Measurements from ENCODE around the gene LSM3.
A peak's percentile ranks its signal among the peaks of the same experiment; 100 is the strongest.

Gene LSM3

DNA sequence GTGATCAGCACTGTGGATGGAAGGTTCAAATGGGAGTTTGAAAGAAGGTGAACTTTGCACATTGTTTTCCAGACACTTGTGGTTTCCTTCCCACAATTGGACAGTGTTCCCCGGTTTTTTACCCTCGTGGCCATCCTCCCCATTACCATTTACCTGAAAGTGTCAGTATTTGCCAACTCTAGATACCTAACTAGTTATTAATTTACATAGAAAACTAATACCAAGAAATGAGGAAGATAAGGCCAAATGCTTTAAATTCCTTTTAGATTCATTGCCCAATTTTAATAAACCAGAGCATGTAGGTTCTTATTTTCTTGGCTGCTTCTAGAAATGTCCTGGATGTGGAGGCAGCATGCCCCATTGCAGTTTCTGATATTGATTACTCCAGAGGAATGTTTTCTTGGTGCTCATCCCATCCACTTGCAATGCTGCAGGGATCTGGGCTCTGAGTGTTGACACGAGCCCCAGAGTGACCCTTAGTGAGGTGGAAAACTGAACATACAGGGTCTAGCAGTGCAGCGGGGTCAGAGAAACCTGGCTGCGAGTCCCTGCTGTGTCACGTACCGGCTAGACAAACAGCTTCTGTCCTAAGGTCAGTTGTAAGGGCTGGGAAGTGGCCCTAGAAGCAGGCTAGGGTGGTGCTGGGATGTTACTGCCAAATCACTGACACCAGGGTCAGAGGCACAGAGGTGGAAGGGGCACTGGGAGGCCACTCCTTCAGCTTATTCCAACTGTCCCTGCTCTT, 23.5 kb downstream of the LSM3 start:
- DNase-seq (ENCODE audit: low spot score): no peak

GRCh38 chr3:14202874-14203520, 24.4 kb downstream of the LSM3 start:
- DNase-seq (ENCODE audit: low spot score): no peak

DNA sequence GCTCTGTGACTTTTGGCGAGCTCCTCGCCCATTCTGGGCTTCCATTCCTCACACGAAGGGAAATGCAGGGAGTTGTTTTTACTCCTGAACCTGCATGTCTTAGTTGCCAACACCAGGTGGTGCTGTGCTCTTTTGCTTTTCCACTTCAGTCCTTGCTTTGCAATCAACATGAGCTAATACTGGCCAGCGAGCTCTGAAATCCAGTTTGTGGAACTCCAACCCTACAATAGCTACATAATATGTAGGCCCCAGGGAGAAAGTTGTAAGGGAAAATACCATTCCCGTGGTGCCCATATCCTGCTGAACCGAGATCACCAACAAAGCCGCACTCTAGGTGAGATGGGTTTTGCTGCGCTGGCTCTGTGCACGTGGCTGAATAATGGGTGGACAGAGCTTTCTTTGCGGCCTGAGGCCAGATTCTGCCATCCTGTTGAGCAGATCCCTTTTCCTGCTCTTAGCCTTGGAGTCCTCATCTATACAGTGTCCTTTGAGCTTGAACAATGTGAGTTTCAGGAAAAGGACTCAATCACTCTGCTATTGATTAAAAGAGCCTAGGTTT, 25.0 kb downstream of the LSM3 start:
- peak; percentile 74 for DNase-seq (ENCODE audit: low spot score)

GRCh38 chr3:14204515-14205284, 26.1 kb downstream of the LSM3 start:
- DNase-seq (ENCODE audit: low spot score): no peak

DNA sequence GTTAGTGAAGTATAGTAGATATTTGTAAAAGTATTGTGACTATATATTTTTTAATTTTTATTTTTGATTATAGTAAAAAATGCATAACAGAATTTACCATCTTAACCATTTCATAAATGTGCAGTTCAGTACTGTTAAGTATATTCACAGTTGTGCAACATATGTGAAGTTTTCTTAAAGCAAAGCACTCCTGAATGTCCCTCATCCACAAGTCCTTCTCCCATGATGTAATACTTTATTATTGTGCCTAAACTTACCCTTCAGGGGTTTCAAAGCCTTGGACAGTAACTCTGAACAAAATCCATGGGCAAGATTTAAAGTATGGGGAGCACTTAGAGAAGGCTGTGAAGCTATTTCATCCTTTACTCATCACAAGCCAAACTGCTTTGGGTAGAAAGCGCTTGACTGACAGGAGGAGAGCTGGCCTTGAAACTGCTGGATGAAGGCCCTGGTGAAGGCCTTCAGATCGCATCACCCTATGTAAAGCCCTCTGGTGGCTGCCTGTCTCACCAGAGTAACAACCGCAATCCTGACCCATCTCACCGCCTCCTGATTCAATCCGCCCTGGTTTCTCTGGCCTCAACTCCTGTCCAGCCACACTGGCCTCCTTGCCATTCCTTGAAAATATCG, 28.0 kb downstream of the LSM3 start:
- DNase-seq (ENCODE audit: low spot score): no peak

DNA sequence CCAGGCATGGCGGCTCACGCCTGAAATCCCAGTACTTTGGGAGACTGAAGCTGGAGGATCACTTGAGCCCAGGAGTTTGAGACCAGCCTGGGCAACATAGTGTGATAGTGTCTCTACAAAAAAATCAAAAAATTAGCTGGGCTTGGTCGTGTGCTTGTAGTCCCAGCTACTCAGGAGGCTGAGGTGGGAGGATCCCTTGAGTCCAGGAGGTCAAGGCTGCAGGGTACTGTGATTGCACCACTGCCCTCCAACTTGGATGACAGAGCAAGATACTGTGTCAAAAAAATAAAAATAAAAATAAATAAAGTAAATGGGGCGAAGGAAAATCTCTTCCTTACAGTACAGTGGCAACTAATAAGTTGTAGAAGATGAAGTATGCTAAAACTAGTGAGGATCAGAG, 29.6 kb downstream of the LSM3 start:
- DNase-seq (ENCODE audit: low spot score): no peak

- no peak for DNase-seq (ENCODE audit: low spot score)
These were observed 30.4 kb downstream of the LSM3 start for GRCh38 chr3:14208977-14209394.

DNA sequence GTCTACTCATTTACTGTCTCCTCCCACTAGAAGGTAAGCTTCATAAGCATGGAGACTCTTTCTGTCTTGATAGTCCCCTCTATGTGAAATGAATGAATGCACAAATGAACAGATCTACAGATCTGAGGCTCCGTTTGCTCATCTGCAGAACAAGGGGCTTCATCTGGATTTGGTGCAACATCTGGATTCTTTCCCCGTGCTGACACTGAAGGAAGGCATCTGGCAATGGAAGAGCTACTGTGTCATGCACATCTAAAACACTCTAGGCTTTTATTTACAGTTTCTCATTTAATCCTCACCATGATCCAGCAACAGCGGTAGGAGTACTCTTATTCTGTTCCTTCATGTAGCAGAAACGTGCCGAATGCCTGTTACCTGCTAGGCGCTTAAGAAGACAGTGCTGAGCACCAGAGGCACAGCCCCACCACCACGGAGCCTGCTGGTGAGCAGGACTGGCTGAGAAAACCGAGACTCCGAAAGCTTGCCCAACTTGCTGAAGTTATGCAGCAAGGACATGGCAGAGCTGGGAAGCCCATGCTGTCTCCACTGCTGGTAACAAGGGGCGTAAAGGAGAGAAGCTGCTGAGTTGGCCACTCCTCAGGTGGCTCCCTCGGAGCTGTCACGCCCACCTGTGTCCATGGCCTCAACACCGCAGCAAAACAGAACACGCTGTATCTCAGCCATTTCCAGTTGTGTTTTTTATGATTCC, 31.1 kb downstream of the LSM3 start:
- DNase-seq (ENCODE audit: low spot score): no peak

DNA sequence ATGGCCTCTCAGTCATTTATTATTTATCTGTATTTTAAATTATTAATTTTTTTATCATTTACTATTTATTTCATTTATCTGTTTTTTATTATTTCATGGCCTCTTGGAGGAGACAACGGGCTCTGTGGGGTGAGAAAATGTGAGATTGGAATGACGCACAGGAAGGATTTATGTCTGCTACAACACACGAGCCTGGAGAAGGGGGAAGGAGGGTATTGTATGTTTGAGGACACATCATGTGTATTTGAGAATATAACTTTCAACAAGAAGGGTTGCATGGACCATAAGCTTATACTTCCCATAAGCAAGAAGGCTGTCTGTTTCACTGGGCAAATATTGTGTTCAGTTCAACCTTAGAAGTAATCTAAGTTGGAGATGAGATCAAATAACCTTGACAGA, 31.7 kb downstream of the LSM3 start:
- DNase-seq (ENCODE audit: low spot score): no peak

GRCh38 chr3:14210843-14211594, 32.4 kb downstream of the LSM3 start:
- peak; percentile 70 for DNase-seq (ENCODE audit: low spot score)

DNA sequence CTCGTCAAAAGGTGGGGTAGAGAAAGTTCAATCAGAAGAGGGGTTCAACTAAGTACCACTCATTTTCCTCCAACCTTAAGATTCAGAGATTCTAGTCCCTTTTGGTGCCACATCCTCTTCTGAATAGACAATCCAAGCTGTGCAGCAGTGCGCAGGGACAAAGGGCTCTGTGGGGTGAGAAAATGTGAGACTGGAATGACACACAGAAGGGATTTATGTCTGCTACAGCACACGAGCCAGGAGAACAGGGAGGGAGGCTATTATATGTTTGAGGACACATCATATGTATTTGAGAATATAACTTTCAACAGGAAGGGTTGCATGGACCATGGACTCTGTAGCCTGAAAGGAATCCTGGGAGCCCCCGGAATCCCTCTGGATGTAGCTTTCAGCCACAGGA, 33.0 kb downstream of the LSM3 start:
- DNase-seq (ENCODE audit: low spot score): no peak

DNA sequence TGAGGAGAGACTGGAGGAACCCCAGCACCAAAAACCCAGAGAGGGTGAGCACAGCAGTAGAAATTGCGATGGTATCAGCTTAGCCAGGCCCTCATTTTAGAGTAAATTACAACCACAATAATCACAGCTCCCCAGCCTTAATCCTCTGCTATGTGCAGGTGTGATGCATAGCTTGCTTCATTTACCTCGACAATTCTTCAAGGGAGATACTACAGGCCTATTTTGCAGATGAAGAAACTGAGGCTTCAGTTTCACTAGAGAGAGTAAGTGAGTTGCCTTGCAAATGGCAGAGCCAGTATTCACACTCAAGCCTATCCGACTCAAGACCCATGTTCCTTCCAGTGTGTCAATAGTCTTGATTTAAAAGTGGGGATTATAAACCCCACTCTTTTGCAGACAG, 33.4 kb downstream of the LSM3 start:
- no peak for DNase-seq (ENCODE audit: low spot score)

GRCh38 chr3:14213066-14213774, 34.6 kb downstream of the LSM3 start:
- DNase-seq (ENCODE audit: low spot score): no peak

- no peak for DNase-seq (ENCODE audit: low spot score)
These were observed 36.1 kb downstream of the LSM3 start for GRCh38 chr3:14214764-14215163.

DNA sequence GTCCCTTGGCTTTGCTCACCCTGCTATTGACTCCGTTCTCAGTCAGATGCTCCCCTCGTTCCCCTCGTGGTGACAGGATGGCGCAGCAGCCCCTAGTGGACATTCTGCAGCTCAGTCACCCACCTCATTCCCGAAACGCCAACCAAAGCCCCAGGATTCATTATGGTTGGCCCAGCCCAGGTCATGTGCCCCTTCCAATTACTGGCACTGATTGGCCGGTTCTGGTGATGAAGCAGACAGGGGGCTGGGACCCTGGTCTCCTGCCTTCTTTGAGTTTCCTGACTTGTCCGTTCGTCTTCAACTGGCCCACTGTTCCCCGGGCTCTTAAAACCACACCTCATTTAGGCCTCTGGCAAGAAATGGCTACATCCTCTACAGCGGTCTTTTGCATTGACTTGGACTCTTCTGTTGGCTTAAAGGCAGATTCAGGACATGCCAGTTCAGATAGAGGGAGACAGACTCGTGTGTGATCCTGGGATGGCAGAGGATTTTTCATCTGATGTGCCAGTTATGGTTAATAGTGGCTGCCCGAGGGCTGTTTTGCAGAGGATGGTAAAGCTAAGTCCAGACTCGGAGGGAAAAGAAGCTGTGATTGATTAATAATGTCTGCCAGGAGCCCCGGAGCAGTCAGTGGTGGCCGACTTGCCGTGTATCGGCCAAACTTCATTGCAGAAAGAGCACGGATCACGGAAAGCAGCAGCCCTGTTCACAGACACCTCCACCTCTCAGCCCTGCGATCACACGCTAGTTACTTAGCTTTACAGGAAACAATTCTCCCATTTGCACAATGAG, 37.8 kb downstream of the LSM3 start:
- DNase-seq (ENCODE audit: low spot score): no peak

DNA sequence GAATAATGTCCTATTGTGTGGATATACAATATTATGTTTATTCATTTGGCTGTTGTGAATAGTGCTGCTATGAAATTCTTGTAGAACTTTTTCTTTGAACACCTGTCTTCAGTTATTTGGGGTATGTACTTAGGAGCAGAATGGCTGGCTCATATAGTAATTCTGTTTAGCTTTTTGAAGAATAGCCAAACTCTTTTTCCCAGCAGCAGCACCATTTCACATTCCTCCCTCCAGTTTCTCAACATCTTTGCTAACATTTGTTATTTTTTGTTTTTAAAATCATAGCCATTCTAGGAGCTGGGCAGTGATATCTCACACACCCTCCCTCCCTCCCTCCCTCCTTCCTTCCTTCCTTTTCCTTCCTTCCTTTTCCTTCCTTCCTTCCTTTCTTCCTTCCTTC, 39.7 kb downstream of the LSM3 start:
- no peak for DNase-seq (ENCODE audit: low spot score)

GRCh38 chr3:14220933-14221332, 42.3 kb downstream of the LSM3 start:
- no peak for DNase-seq (ENCODE audit: low spot score)

DNA sequence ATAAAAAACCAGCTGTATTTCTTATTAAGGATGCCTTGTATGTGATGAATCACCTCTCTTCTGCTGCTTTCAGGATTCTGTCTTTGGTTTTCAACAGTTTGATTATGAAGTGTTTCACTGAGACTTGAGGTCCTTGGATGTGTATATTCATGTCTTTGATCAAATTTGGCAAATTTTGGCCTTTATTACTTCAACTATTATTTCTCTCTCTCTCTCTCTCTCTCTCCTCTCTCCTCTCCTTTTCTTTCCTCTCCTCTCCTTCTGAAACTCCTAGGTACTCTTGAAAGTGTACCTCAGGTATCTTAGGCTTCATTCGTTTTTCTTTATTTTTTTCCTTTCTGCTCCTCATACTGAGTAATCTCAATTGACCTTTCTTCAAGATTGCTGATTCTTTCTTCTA, 43.3 kb downstream of the LSM3 start:
- no peak for DNase-seq (ENCODE audit: low spot score)

DNA sequence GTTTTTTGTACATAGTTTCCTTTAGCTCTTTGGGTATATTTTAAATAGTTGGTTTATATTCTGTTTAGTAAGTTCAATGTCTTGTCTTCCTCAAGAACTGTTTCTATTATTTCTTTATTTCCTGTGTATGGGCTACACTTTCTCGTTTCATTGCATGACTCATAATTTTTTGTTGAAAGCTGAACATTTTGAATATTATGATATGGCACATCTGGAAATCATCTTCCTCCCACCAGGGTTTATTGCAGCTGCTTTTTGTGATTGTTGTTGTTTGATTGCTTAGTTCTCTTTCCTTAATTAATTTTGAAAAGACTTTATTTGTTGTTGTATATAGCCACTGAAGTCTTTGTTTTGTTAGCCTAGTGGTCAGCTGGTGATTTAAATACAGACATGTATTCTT, 43.8 kb downstream of the LSM3 start:
- DNase-seq (ENCODE audit: low spot score): no peak

Measured in hepatic stellate cell (primary cell).